ENCODE data around the gene APLP1. TPM values are rescaled to one million over a fixed set of nuclear protein-coding genes. Genes with fewer than 3 reads are reported as not detected.

Gene APLP1
- total and polyA plus RNA-seq, 2 experiments from 2014 or later: 10.6 to 16.8 TPM

DNA sequence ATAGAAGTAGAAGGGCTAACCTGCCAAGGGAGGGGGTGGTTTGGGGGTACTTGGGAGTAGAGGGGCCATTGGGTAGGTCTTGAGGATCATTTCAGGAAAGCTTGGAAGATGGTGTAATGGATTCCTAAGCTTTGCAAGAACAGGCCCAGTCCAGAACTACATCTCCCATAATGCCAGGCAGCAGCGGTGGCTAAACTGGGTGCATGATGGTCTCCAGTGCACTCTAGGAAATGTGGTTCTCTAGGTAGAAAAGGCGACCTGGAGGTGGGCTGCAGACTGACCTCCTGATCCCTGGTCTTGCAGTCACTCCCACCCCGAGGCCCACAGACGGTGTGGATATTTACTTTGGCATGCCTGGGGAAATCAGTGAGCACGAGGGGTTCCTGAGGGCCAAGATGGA, 3.8 kb downstream of the APLP1 start:
- TF ChIP-seq EZH2 (IDR thresholded peaks at IDR 0.05; ENCODE audit: insufficient read depth, poor library complexity, severe bottlenecking): no peak
- no peak for TF ChIP-seq EZH2phosphoT487 (IDR thresholded peaks at IDR 0.05; ENCODE audit: insufficient read depth, low read depth)
- no peaks in the 10 kb centered on the region for H3K36me3 ChIP-seq (ENCODE audit: low read depth)
- H3K9ac ChIP-seq: no peak overlapping the region
- no peaks in the 10 kb centered on the region for H3K9me3 ChIP-seq (ENCODE audit: low read depth)
- no peak for DNase-seq
- no peaks in the 10 kb centered on the region for H3K9me2 ChIP-seq (ENCODE audit: insufficient read depth)
- no peaks in the 10 kb centered on the region; the same call in 1 of the 2 replicates for H3K27me3 ChIP-seq (replicated peaks; ENCODE audit: insufficient read depth)
- H3K79me2 ChIP-seq (ENCODE audit: insufficient read depth): no peaks in the 10 kb centered on the region
- in situ Hi-C loops (cut with MboI): no loop called here
- no peaks in the 10 kb centered on the region for H3F3A ChIP-seq (ENCODE audit: insufficient read depth)
- no peak overlapping the region for H2AFZ ChIP-seq
- 75% methylated on average over 4 to 5 of the region's 5 CpGs for WGBS, 2 experiments (ENCODE audit: low coverage in 1 of 2, low lambda C conversion rate in 2 of 2, missing lambda C conversion rate in 2 of 2)
- no peaks in the 10 kb centered on the region for H4K20me1 ChIP-seq (ENCODE audit: insufficient read depth)
- no peak overlapping the region for H3K4me3 ChIP-seq
- no peak overlapping the region for H3K4me2 ChIP-seq (ENCODE audit: unreplicated experiment)
- H3K27ac ChIP-seq: no peak overlapping the region
- no peaks in the 10 kb centered on the region for H3K4me1 ChIP-seq (ENCODE audit: insufficient read depth)

DNA sequence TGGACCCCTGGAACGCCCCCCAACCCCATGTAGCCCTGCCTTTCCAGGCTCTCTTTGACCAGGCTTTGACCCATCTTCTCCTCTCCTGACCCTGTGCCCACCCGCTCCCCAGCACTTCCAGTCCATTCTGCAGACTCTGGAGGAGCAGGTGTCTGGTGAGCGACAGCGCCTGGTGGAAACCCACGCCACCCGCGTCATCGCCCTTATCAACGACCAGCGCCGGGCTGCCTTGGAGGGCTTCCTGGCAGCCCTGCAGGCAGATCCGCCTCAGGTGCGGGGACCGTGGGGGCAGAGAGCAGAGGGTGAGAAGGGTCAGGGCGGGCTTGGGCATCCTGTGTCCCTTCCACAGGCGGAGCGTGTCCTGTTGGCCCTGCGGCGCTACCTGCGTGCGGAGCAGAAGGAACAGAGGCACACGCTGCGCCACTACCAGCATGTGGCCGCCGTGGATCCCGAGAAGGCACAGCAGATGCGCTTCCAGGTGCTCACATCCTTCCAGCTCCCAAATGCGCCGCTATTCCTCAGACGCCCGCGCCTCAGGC, 6.1 kb downstream of the APLP1 start:
- 83% methylated on average over 32 of the region's 32 CpGs for WGBS, 2 experiments (ENCODE audit: low coverage in 1 of 2, low lambda C conversion rate in 2 of 2, missing lambda C conversion rate in 2 of 2)
- H3K27me3 ChIP-seq (replicated peaks; ENCODE audit: insufficient read depth): no peaks in the 10 kb centered on the region
- no peaks in the 10 kb centered on the region for H3K79me2 ChIP-seq (ENCODE audit: insufficient read depth)
- DNase-seq: no peak
- in situ Hi-C loops (cut with MboI): no loop called here
- H4K20me1 ChIP-seq (ENCODE audit: insufficient read depth): no peaks in the 10 kb centered on the region
- H3K27ac ChIP-seq: no peak overlapping the region
- no peak overlapping the region for H2AFZ ChIP-seq
- no peak overlapping the region for H3K4me2 ChIP-seq (ENCODE audit: unreplicated experiment)
- no peaks in the 10 kb centered on the region for H3K9me3 ChIP-seq (ENCODE audit: low read depth)
- H3K9ac ChIP-seq: no peak overlapping the region
- no peaks in the 10 kb centered on the region for H3K9me2 ChIP-seq (ENCODE audit: insufficient read depth)
- no peaks in the 10 kb centered on the region for H3K36me3 ChIP-seq (ENCODE audit: low read depth)
- TF ChIP-seq EZH2phosphoT487 (IDR thresholded peaks at IDR 0.05; ENCODE audit: insufficient read depth, low read depth) (no peak), EZH2 (IDR thresholded peaks at IDR 0.05; ENCODE audit: insufficient read depth, poor library complexity, severe bottlenecking) (no peak)
- H3K4me1 ChIP-seq (ENCODE audit: insufficient read depth): peaks cover 2% of the 10 kb centered on the region; the same call in 1 of the 2 replicates
- no peaks in the 10 kb centered on the region for H3F3A ChIP-seq (ENCODE audit: insufficient read depth)
- no peak overlapping the region for H3K4me3 ChIP-seq

DNA sequence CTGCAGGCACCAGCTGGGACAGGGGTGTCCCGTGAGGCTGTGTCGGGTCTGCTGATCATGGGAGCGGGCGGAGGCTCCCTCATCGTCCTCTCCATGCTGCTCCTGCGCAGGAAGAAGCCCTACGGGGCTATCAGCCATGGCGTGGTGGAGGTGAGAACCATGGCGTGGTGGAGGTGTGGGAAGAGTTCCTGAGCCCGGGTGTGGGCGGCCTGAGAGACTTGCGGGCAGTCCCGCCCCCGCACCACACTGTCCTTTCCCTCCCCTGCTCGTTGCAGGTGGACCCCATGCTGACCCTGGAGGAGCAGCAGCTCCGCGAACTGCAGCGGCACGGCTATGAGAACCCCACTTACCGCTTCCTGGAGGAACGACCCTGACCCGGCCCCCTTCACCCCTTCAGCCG, 10.7 kb downstream of the APLP1 start:
- no peaks in the 10 kb centered on the region for H3K9me3 ChIP-seq (ENCODE audit: low read depth)
- WGBS, 2 experiments (ENCODE audit: low coverage in 1 of 2, low lambda C conversion rate in 2 of 2, missing lambda C conversion rate in 2 of 2): 34 to 44% methylated on average over 17 to 23 of the region's 23 CpGs
- no peak overlapping the region for H3K9ac ChIP-seq
- H3K27me3 ChIP-seq (replicated peaks; ENCODE audit: insufficient read depth): no peaks in the 10 kb centered on the region
- in situ Hi-C loops (cut with MboI): no loop called here
- H3K4me3 ChIP-seq: no peak overlapping the region
- H2AFZ ChIP-seq: no peak overlapping the region
- no peak overlapping the region for H3K4me2 ChIP-seq (ENCODE audit: unreplicated experiment)
- peaks cover 6% of the 10 kb centered on the region; the same call in 1 of the 2 replicates for H3F3A ChIP-seq (ENCODE audit: insufficient read depth)
- H3K4me1 ChIP-seq (ENCODE audit: insufficient read depth): peaks cover 4% of the 10 kb centered on the region; the same call in 1 of the 2 replicates
- H3K9me2 ChIP-seq (ENCODE audit: insufficient read depth): no peaks in the 10 kb centered on the region
- H3K27ac ChIP-seq: no peak overlapping the region
- H4K20me1 ChIP-seq (ENCODE audit: insufficient read depth): no peaks in the 10 kb centered on the region
- no peak for DNase-seq
- no peak for TF ChIP-seq EZH2phosphoT487 (IDR thresholded peaks at IDR 0.05; ENCODE audit: insufficient read depth, low read depth)
- no peak for TF ChIP-seq EZH2 (IDR thresholded peaks at IDR 0.05; ENCODE audit: insufficient read depth, poor library complexity, severe bottlenecking)
- no peaks in the 10 kb centered on the region for H3K36me3 ChIP-seq (ENCODE audit: low read depth)
- H3K79me2 ChIP-seq (ENCODE audit: insufficient read depth): no peaks in the 10 kb centered on the region

DNA sequence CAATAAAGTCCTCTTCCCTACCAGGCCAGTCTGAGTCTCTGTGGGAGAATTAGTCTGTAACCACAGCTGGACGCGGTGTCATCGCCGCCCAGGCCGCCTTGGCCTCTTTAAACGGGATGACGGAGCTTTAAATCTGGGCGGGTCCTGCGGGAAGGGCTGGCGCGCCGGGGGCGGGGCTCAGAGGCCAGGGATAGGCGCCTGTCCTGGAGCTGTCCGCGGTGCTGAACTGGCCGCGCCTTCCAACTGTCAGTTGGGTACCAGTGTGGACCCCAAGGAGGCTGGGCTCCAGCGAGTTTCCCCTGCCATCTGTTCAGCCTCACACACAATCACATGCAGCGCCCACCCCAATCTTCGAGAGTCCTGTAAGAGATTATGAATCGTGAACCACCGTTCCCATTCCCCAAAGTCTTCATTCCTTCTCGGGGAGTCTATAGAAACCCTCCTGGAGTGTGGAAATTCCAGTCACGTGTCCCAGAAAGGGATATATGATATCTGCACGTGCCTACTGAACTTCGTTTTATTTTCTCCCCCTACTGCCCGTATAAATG, 11.5 kb downstream of the APLP1 start:
- peaks cover 4% of the 10 kb centered on the region; the same call in 1 of the 2 replicates for H3K4me1 ChIP-seq (ENCODE audit: insufficient read depth)
- peaks cover 6% of the 10 kb centered on the region; the same call in 1 of the 2 replicates for H3F3A ChIP-seq (ENCODE audit: insufficient read depth)
- in situ Hi-C loops (cut with MboI): loop anchor here (5.0 kb wide), 1 partner anchor 52 kb away; no protein-coding TSS in a partner anchor
- no peak overlapping the region for H3K27ac ChIP-seq
- H3K36me3 ChIP-seq (ENCODE audit: low read depth): no peaks in the 10 kb centered on the region
- WGBS, 2 experiments (ENCODE audit: low coverage in 1 of 2, low lambda C conversion rate in 2 of 2, missing lambda C conversion rate in 2 of 2): 2% methylated on average over 28 of the region's 28 CpGs
- no peaks in the 10 kb centered on the region for H4K20me1 ChIP-seq (ENCODE audit: insufficient read depth)
- H3K27me3 ChIP-seq (replicated peaks; ENCODE audit: insufficient read depth): no peaks in the 10 kb centered on the region
- no peak overlapping the region for H2AFZ ChIP-seq
- H3K9me3 ChIP-seq (ENCODE audit: low read depth): no peaks in the 10 kb centered on the region
- no peaks in the 10 kb centered on the region for H3K9me2 ChIP-seq (ENCODE audit: insufficient read depth)
- H3K79me2 ChIP-seq (ENCODE audit: insufficient read depth): no peaks in the 10 kb centered on the region
- H3K4me2 ChIP-seq (ENCODE audit: unreplicated experiment): peak overlapping the region; percentile 36
- H3K9ac ChIP-seq: no peak overlapping the region
- peak; percentile 99 for DNase-seq
- TF ChIP-seq EZH2phosphoT487 (IDR thresholded peaks at IDR 0.05; ENCODE audit: insufficient read depth, low read depth): no peak
- TF ChIP-seq EZH2 (IDR thresholded peaks at IDR 0.05; ENCODE audit: insufficient read depth, poor library complexity, severe bottlenecking): no peak
- H3K4me3 ChIP-seq: no peak overlapping the region

All from GM23248 (cell line).